Dedifferentiated amniotic fluid mesenchymal stem cell (primary cell): ENCODE data around the gene ZNF618.

ENCODE experiments used
- DNase-seq: peaks from one replicate; pipeline ENCODE4 v3.0.0-alpha.2; 2016; ENCODE audit errors: extremely low spot score

Gene ZNF618

GRCh38 chr9:114001410-114001685 lies 125.2 kb downstream of the ZNF618 start:
- DNase-seq: no peak

GRCh38 chr9:114001794-114002261 lies 125.7 kb downstream of the ZNF618 start:
- DNase-seq: no peak

GRCh38 chr9:114002271-114002985 lies 126.3 kb downstream of the ZNF618 start:
- DNase-seq: no peak

GRCh38 chr9:114002986-114003350 lies 126.9 kb downstream of the ZNF618 start:
- no peak for DNase-seq

GRCh38 chr9:114003351-114003750 lies 127.2 kb downstream of the ZNF618 start:
- no peak for DNase-seq

- no peak for DNase-seq
Measured at GRCh38 chr9:114003758-114004157, 127.6 kb downstream of the ZNF618 start.

- DNase-seq: no peak
Measured at GRCh38 chr9:114004221-114004716, 128.2 kb downstream of the ZNF618 start.

GRCh38 chr9:114005371-114006154 lies 129.5 kb downstream of the ZNF618 start:
- DNase-seq: no peak

GRCh38 chr9:114006155-114006550 lies 130.0 kb downstream of the ZNF618 start:
- DNase-seq: no peak

- DNase-seq: no peak
Measured at GRCh38 chr9:114006931-114007691, 131.0 kb downstream of the ZNF618 start.

- no peak for DNase-seq
Measured at GRCh38 chr9:114007991-114008666, 132.0 kb downstream of the ZNF618 start.

- no peak for DNase-seq
Measured at GRCh38 chr9:114008667-114009410, 132.7 kb downstream of the ZNF618 start.

- DNase-seq: no peak
Measured at GRCh38 chr9:114011313-114011712, 135.2 kb downstream of the ZNF618 start.

GRCh38 chr9:114012126-114012525 lies 136.0 kb downstream of the ZNF618 start:
- no peak for DNase-seq

GRCh38 chr9:114014044-114014443 lies 137.9 kb downstream of the ZNF618 start:
- DNase-seq: no peak

GRCh38 chr9:114015607-114016006 lies 139.5 kb downstream of the ZNF618 start:
- no peak for DNase-seq

- DNase-seq: no peak
Measured at GRCh38 chr9:114016101-114016500, 140.0 kb downstream of the ZNF618 start.

- DNase-seq: no peak
Measured at GRCh38 chr9:114016629-114017423, 140.7 kb downstream of the ZNF618 start.

GRCh38 chr9:114017741-114018715 lies 141.9 kb downstream of the ZNF618 start:
- no peak for DNase-seq
